GM19240 (cell line): Measurements from ENCODE around the gene PPP4R2.
"Not testable (repeated sequence)": the region's sequence is repeated elsewhere in the genome, so short reads cannot be mapped to it uniquely, and the experiment has no call there.

Source experiments
- DNase-seq: peaks from one replicate; pipeline ENCODE4 v3.0.0; 2011; ENCODE audit warnings: low spot score; ENCODE audit not compliant: insufficient read length

The PPP4R2 gene

DNA sequence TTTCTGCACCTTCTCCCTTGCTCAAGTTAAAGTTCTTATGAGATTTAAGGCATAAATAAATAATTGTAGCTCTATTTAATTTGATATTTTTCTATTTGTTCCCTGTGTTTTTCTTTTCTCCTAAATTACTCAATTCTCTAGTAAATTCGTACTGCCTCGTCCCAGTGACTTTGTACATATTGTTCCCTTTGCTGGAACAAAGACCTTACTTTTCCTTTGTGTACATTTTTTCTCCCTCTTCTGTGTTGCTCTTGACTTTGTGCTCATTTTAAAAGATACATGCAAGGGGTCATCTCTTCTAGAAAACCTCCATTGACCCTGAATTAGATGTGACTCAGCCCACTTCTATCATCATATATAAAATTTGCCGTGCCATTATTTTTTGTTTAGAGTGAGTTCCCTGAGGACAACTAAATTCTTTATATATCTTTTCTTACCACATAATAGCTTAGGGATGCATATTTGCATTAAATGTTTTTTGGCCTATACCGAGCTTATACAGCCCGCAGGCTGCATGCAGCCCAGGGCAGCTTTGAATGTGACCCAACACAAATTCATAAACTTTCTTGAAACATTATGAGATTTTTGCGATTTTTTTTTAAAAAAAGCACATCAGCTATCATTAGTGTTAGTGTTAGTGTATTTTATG lies 29.6 kb downstream of the PPP4R2 start:
- DNase-seq, result no peak

DNA sequence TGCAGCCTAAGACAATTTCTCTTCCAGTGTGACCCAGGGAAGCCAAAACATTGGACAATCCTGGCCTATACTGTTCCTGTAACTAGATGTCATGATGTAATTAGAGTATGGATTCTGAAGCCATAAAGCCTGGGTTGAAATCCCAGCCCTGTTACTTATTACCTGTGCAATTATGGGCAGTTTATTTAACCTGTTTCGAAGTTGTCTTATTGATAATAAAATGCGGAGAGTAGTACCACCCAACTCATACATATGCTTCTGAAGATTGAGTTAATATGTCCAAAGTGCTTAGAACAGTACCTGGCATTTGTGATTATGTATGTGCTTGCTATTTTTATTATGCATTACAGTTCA lies 30.1 kb downstream of the PPP4R2 start:
- no peak for DNase-seq

GRCh38 chr3:73028803-73029202 lies 32.2 kb downstream of the PPP4R2 start:
- DNase-seq, result no peak

GRCh38 chr3:73029321-73029796 lies 32.7 kb downstream of the PPP4R2 start:
- no peak for DNase-seq

DNA sequence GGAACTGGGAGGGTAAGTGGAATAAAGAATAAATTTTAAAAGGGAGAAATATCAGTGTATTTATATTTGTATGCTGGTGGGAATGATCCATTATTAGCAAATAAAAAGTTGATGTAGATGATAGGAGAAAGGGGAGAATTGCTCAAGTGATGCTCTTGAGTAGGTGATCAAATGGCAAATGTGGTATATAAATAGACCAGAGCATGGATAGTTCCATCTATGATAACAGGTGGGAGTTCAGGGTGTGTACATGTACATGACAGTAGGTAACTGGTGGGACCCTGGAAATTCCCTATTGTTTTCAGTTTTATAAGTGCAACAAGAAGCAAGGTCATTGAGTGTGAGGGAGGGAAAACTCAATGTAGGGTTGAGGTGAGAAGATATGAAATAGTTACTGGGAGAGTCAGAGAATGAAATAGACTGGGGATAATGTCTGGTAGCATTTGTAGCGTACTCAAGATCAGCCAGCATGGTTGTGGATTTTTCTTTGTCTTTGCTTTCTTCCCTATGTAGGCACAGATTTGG lies 33.5 kb downstream of the PPP4R2 start:
- no peak for DNase-seq

- no peak for DNase-seq
Observed at GRCh38 chr3:73031573-73032103, 35.0 kb downstream of the PPP4R2 start.

GRCh38 chr3:73036694-73037591 lies 40.3 kb downstream of the PPP4R2 start:
- DNase-seq, result no peak

GRCh38 chr3:73041537-73041936 lies 44.9 kb downstream of the PPP4R2 start:
- DNase-seq, result no peak

- DNase-seq, result no peak
Observed at GRCh38 chr3:73043414-73043813, 46.8 kb downstream of the PPP4R2 start.

DNA sequence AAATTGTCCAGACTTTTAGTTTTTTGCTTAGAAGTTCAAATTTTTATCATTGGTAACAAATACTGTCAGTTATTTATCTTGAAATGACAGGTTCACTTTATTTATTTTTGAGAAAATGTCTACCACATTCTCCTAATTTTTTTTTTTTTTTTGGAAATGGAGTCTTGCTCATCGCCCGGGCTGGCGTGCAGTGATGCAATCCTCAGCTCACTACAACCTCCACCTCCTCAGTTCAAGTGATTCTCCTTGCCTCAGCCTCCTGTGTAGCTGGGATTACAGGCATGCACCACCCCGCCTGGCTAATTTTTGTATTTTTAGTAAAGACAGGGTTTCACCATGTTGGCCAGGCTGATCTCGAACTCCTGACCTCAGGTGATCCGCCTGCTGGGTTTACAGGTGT lies 48.8 kb downstream of the PPP4R2 start:
- DNase-seq, result no peak

GRCh38 chr3:73046195-73046594 lies 49.6 kb downstream of the PPP4R2 start:
- DNase-seq, result no peak

DNA sequence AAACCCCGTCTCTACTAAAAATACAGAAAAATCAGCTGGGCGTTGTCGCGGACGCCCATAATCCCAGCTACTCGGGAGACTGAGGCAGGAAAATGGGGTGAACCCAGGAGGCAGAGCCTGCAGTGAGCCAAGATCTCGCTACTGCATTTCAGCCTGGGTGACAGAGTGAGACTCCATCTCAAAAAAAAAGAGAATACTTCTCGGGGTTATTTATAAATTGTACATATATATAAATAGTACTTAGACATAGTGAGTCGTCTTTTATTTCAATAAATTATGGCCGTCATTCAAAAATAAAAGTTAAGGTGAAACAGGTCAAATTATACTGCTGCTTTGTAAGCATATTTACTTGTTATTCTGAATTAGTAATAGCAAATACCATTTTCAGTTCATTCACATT lies 52.7 kb downstream of the PPP4R2 start:
- DNase-seq, result no peak

- DNase-seq, result no peak
Observed at GRCh38 chr3:73052857-73053256, 56.2 kb downstream of the PPP4R2 start.

DNA sequence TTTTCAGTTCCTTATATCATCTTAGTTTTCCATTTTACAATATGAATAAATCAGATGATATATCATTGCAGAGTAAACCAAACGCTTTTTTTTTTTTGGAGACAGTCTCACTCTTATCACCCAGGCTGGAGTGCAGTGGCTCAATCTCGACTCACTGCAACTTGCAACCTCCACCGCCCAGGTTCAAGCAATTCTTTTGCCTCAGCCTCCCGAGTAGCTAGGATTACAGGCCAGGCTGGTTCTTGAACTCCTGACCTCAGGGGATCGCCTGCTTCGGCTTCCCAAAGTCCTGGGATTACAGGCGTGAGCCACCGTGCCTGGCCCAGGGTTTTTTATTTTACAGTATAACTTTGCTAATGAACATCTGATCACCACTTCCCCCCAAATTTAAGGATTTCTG lies 59.0 kb downstream of the PPP4R2 start:
- DNase-seq, result no peak

DNA sequence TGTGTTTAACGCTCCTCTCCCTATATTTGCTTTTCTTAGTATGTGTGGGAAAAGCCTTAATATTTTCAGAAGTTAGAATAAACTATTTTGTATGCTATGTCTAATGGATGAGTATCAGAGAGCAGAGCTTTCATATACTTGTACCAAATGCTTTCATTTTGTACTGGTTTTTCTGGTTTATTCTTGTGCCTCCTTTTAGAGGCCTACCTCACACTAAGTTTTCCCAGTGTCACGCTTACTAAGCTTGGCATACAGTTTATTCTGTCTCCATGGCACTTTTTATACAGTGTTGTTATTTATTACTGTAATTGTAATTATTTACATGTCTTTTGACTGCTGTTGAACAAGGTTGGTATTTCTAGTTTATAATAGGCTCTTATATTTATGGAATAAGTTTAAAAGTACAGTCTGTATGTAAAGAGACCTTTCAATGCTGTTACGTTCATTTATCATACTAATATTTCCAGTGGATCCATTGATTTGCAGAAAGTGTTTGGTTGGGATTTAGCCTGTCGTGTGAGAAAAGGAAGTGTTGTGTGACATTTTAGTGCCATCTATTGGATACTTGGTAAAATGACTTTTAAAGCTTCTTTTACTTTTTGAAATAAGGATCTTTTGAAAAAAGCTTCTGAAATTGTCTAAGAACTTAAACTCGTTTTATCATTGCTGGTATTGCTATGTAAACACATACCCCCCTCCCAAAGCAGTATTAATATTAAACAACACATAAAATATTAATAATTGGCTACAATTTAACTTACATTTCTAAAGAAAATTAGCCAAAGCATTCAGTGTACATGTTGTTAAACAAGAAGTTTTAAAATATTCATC lies 59.6 kb downstream of the PPP4R2 start:
- no peak for DNase-seq

- DNase-seq, result no peak
Observed at GRCh38 chr3:73056845-73057150, 60.2 kb downstream of the PPP4R2 start.

DNA sequence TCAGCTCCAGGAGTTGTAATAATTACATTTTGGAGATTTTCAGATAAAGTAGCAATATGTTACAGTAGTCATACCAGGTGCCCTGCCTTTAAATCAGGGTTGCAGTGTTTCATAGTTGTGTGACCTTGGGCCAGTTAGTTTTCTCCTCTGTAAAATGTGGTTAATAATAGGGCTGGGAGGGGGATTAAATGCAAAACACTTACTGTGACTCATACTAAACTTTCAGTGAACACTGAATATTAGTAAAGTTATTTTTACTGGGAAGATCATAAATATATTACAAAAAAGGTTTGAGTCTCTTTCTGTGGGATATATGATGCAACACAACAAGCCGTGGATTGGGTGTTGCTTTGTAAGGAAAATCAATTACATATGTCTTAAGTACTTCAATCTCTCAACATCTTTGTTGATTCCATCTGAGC lies 63.7 kb downstream of the PPP4R2 start:
- DNase-seq, result no peak

DNA sequence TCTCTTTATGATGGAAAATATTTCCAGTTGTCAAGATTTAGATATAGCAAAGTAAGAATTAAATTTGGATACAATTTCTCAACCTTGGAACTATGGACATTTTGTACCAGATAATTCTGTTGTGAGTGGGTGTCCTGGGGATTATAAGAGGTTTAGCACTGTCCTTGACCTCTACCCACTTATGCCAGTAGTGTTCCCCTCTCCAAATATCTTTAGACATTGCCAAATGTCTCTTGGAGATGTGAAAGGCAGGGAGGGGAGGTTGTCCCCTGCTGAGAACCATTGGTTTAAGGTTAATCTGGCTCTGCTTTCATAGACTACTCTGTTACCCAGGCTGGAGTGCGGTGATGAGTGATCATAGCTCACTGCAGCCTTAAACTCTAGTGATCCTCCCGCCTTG lies 64.8 kb downstream of the PPP4R2 start, which contains the start of gene EBLN2:
TSS of gene EBLN2 (plus strand) at position 244 of the 400 bp plus-strand sequence. CDS start 423 bp downstream, outside the sequence.
- DNase-seq, result no peak

DNA sequence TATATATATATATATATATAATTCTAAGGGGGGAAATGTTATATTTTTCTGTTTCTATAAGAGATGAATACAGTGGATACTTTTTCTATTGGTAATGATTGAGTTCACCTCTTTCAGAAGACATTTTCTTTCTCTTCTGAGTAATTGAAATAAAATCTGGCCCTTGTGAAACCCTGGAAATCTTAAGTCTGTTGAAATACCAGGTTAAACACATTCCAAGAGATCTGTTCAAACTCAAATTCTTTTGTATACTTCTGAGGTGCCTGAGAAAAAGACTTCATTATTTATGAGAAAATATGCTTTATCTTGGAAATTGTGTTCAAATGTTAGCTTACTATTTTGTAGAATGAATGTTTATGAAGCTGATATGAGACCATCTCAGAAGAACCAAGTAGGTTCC lies 69.6 kb downstream of the PPP4R2 start:
- DNase-seq, result not testable (repeated sequence)

GRCh38 chr3:73068419-73068818 lies 71.8 kb downstream of the PPP4R2 start:
- no peak for DNase-seq

DNA sequence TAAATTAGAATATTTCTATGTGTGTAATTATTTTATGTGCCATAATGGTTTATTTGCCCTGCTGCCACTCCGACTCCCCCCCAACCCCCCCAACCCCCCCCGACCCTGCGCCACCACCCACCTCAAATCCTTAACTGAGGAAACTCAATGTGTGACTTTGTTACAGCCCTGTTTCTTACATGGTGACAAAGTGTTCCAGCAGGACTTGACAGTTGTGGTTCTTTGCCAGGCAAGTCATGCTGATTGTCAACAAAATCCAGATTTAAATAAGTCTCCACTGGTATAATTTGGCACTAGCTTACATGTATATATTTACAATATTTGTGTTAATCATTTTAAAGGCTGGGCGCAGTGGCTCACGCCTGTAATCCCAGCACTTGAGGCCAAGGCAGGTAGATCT lies 72.6 kb downstream of the PPP4R2 start:
- DNase-seq, result no peak
